ENCODE results near the gene LYSMD4.

The LYSMD4 gene

GRCh38 chr15:99683000-99683670 lies 50.1 kb downstream of the LYSMD4 start:
- Histone ChIP-seq H3K9me3 (ENCODE audit: control insufficient read depth in 2 of 2, low read length in 2 of 2) (no peaks in the 10 kb centered on the region), H3K27ac (ENCODE audit: low read depth in 2 of 2, low read length in 2 of 2) (no peak overlapping the region), H3K27me3 (ENCODE audit: control insufficient read depth in 2 of 2, insufficient read depth in 2 of 2, low read length in 2 of 2) (no peaks in the 10 kb centered on the region), H3K4me3 (ENCODE audit: low read length in 2 of 2) (no peak overlapping the region), H3K9ac (ENCODE audit: low read depth in 1 of 2, low read length in 2 of 2) (no peak overlapping the region), H3K36me3 (ENCODE audit: control insufficient read depth in 2 of 2, insufficient read depth in 2 of 2, low read length in 2 of 2) (peaks cover 9 to 18% of the 10 kb centered on the region in 2 donors), H3K4me1 (ENCODE audit: control insufficient read depth in 2 of 2, insufficient read depth in 2 of 2, low read length in 2 of 2) (no peaks in the 10 kb centered on the region)

- no peaks in the 10 kb centered on the region for H3K27me3 ChIP-seq (ENCODE audit: control insufficient read depth in 2 of 2, insufficient read depth in 2 of 2, low read length in 2 of 2)
- H3K9me3 ChIP-seq (ENCODE audit: control insufficient read depth in 2 of 2, low read length in 2 of 2), result no peaks in the 10 kb centered on the region
- no peaks in the 10 kb centered on the region for H3K4me1 ChIP-seq (ENCODE audit: control insufficient read depth in 2 of 2, insufficient read depth in 2 of 2, low read length in 2 of 2)
- no peak overlapping the region for H3K27ac ChIP-seq (ENCODE audit: low read depth in 2 of 2, low read length in 2 of 2)
- no peak overlapping the region for H3K4me3 ChIP-seq (ENCODE audit: low read length in 2 of 2)
- peaks cover 9 to 17% of the 10 kb centered on the region in 2 donors for H3K36me3 ChIP-seq (ENCODE audit: control insufficient read depth in 2 of 2, insufficient read depth in 2 of 2, low read length in 2 of 2)
- no peak overlapping the region for H3K9ac ChIP-seq (ENCODE audit: low read depth in 1 of 2, low read length in 2 of 2)
Measured at GRCh38 chr15:99682455-99682854, 50.8 kb downstream of the LYSMD4 start.

GRCh38 chr15:99681990-99682389 lies 51.2 kb downstream of the LYSMD4 start:
- no peaks in the 10 kb centered on the region for H3K27me3 ChIP-seq (ENCODE audit: control insufficient read depth in 2 of 2, insufficient read depth in 2 of 2, low read length in 2 of 2)
- H3K36me3 ChIP-seq (ENCODE audit: control insufficient read depth in 2 of 2, insufficient read depth in 2 of 2, low read length in 2 of 2), result peaks cover 7 to 14% of the 10 kb centered on the region in 2 donors
- H3K27ac ChIP-seq (ENCODE audit: low read depth in 2 of 2, low read length in 2 of 2), result no peak overlapping the region
- no peak overlapping the region for H3K9ac ChIP-seq (ENCODE audit: low read depth in 1 of 2, low read length in 2 of 2)
- H3K9me3 ChIP-seq (ENCODE audit: control insufficient read depth in 2 of 2, low read length in 2 of 2), result no peaks in the 10 kb centered on the region
- H3K4me1 ChIP-seq (ENCODE audit: control insufficient read depth in 2 of 2, insufficient read depth in 2 of 2, low read length in 2 of 2), result no peaks in the 10 kb centered on the region
- H3K4me3 ChIP-seq (ENCODE audit: low read length in 2 of 2), result no peak overlapping the region

- Histone ChIP-seq H3K9ac (ENCODE audit: low read depth in 1 of 2, low read length in 2 of 2) (no peak overlapping the region), H3K27me3 (ENCODE audit: control insufficient read depth in 2 of 2, insufficient read depth in 2 of 2, low read length in 2 of 2) (no peaks in the 10 kb centered on the region), H3K9me3 (ENCODE audit: control insufficient read depth in 2 of 2, low read length in 2 of 2) (no peaks in the 10 kb centered on the region), H3K27ac (ENCODE audit: low read depth in 2 of 2, low read length in 2 of 2) (no peak overlapping the region), H3K36me3 (ENCODE audit: control insufficient read depth in 2 of 2, insufficient read depth in 2 of 2, low read length in 2 of 2) (peaks cover 9 to 18% of the 10 kb centered on the region in 2 donors), H3K4me1 (ENCODE audit: control insufficient read depth in 2 of 2, insufficient read depth in 2 of 2, low read length in 2 of 2) (no peaks in the 10 kb centered on the region), H3K4me3 (ENCODE audit: low read length in 2 of 2) (no peak overlapping the region)
Measured at GRCh38 chr15:99680276-99680675, 53.0 kb downstream of the LYSMD4 start.

- no peak overlapping the region for H3K27ac ChIP-seq (ENCODE audit: low read depth in 2 of 2, low read length in 2 of 2)
- peaks cover 24 to 32% of the 10 kb centered on the region in 2 donors for H3K36me3 ChIP-seq (ENCODE audit: control insufficient read depth in 2 of 2, insufficient read depth in 2 of 2, low read length in 2 of 2)
- no peaks in the 10 kb centered on the region for H3K9me3 ChIP-seq (ENCODE audit: control insufficient read depth in 2 of 2, low read length in 2 of 2)
- H3K27me3 ChIP-seq (ENCODE audit: control insufficient read depth in 2 of 2, insufficient read depth in 2 of 2, low read length in 2 of 2), result no peaks in the 10 kb centered on the region
- H3K4me3 ChIP-seq (ENCODE audit: low read length in 2 of 2), result no peak overlapping the region
- H3K9ac ChIP-seq (ENCODE audit: low read depth in 1 of 2, low read length in 2 of 2), result no peak overlapping the region
- H3K4me1 ChIP-seq (ENCODE audit: control insufficient read depth in 2 of 2, insufficient read depth in 2 of 2, low read length in 2 of 2), result no peaks in the 10 kb centered on the region
Measured at GRCh38 chr15:99677540-99678134, 55.6 kb downstream of the LYSMD4 start.

Data from mucosa of rectum (tissue), 2 donors.